Chondrocyte (in vitro differentiated cells): ENCODE data around the gene TAGLN. TPM values are rescaled to one million over a fixed set of nuclear protein-coding genes. Genes with fewer than 3 reads are reported as not detected.
A peak's percentile ranks its signal among the peaks of the same experiment; 100 is the strongest.

ENCODE experiments used
- DNase-seq: peaks from one replicate; pipeline ENCODE4 v3.0.0; 2021; ENCODE audit warnings: mixed read lengths, low spot score
- H3K27ac Mint-ChIP-seq: one replicate; pipeline ENCODE4 v1.8.0; 2021; ENCODE audit warnings: mild to moderate bottlenecking, moderate library complexity, mixed read lengths; ENCODE audit not compliant: unreplicated experiment
- H3K27me3 Mint-ChIP-seq: 2 replicates; pipeline ENCODE4 v1.8.0; 2021; ENCODE audit warnings: low read depth, mixed read lengths
- H3K36me3 Mint-ChIP-seq: 2 replicates; pipeline ENCODE4 v1.8.0; 2021; ENCODE audit warnings: low read depth, mixed read lengths
- H3K4me1 Mint-ChIP-seq: 2 replicates; pipeline ENCODE4 v1.8.0; 2021; ENCODE audit warnings: low read depth, mild to moderate bottlenecking, mixed read lengths
- H3K4me3 Mint-ChIP-seq: one replicate; pipeline ENCODE4 v1.8.0; 2021; ENCODE audit warnings: mild to moderate bottlenecking, moderate library complexity, mixed read lengths; ENCODE audit not compliant: unreplicated experiment
- H3K9me3 Mint-ChIP-seq: 2 replicates; pipeline ENCODE4 v1.8.0; 2021; ENCODE audit warnings: low read depth, mixed read lengths
- total RNA-seq: library from RNA; stranded (reverse); gene quantifications from 3 replicates; pipeline ENCODE4 v1.2.1, GENCODE V29; 2021
- TF ChIP-seq, protein P1 (sequence below): fragments of 200-600 bp; sonication (generic); IDR thresholded peaks from 2 replicates; pipeline ENCODE4 v1.5.0; 2021; ENCODE audit warnings: antibody characterized with exemption, mild to moderate bottlenecking, moderate library complexity

Gene TAGLN
- total RNA-seq, 1 donor from 2014 or later, result 4,666 TPM

DNA sequence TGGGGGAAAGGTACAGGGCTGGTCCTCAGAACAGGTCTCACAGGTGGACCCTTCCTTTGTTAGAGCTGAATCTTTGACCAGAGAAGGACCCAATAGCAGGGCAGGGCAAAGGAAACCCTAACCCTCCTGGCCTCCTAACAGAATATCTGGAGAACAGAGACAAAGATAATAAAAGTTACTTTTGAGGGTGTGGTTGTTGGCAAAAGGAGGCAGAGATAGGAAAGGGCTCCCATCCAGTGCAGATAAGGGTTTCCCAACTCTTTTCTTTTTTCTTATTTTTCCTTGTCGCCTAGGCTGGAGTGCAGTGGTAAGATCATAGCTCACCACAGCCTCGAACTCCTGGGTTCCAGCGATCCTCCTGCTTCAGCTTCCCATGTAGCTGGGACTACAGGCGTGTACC lies 20.8 kb downstream of the TAGLN start:
- no peak overlapping the region for H3K4me3 Mint-ChIP-seq
- DNase-seq, result no peak
- H3K36me3 Mint-ChIP-seq, result peaks cover 12% of the 10 kb centered on the region
- peak overlapping the region; percentile 51 for H3K27ac Mint-ChIP-seq
- H3K27me3 Mint-ChIP-seq, result no peaks in the 10 kb centered on the region
- H3K4me1 Mint-ChIP-seq, result peaks cover 62% of the 10 kb centered on the region
- TF ChIP-seq, protein P1, sequence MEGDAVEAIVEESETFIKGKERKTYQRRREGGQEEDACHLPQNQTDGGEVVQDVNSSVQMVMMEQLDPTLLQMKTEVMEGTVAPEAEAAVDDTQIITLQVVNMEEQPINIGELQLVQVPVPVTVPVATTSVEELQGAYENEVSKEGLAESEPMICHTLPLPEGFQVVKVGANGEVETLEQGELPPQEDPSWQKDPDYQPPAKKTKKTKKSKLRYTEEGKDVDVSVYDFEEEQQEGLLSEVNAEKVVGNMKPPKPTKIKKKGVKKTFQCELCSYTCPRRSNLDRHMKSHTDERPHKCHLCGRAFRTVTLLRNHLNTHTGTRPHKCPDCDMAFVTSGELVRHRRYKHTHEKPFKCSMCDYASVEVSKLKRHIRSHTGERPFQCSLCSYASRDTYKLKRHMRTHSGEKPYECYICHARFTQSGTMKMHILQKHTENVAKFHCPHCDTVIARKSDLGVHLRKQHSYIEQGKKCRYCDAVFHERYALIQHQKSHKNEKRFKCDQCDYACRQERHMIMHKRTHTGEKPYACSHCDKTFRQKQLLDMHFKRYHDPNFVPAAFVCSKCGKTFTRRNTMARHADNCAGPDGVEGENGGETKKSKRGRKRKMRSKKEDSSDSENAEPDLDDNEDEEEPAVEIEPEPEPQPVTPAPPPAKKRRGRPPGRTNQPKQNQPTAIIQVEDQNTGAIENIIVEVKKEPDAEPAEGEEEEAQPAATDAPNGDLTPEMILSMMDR, result no peak
- H3K9me3 Mint-ChIP-seq, result no peaks in the 10 kb centered on the region

DNA sequence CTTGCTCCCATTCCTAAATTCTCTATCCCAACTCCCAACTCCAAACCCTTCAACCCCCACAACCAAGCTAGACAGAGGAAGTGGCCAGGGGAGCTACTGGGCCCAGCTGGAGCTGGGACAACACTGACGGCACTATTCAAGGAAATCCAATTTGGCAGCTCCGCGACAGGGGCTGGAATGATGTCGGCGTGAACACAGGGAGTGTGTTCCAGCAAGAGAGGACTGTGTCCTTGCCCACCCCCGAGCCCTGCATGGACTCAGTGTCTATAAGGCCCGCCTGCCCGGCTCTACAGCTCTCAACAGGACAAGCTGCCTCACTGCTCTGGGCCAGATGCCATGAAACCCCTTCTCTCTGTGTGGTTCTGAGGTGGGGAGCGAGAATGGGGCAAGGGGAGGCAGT lies 21.4 kb downstream of the TAGLN start:
- Mint-ChIP-seq H3K36me3 (peaks cover 12% of the 10 kb centered on the region), H3K27me3 (no peaks in the 10 kb centered on the region), H3K9me3 (no peaks in the 10 kb centered on the region), H3K4me3 (no peak overlapping the region), H3K4me1 (peaks cover 62% of the 10 kb centered on the region), H3K27ac (peak overlapping the region; percentile 84)
- TF ChIP-seq, protein P1, result no peak
- DNase-seq, result no peak

DNA sequence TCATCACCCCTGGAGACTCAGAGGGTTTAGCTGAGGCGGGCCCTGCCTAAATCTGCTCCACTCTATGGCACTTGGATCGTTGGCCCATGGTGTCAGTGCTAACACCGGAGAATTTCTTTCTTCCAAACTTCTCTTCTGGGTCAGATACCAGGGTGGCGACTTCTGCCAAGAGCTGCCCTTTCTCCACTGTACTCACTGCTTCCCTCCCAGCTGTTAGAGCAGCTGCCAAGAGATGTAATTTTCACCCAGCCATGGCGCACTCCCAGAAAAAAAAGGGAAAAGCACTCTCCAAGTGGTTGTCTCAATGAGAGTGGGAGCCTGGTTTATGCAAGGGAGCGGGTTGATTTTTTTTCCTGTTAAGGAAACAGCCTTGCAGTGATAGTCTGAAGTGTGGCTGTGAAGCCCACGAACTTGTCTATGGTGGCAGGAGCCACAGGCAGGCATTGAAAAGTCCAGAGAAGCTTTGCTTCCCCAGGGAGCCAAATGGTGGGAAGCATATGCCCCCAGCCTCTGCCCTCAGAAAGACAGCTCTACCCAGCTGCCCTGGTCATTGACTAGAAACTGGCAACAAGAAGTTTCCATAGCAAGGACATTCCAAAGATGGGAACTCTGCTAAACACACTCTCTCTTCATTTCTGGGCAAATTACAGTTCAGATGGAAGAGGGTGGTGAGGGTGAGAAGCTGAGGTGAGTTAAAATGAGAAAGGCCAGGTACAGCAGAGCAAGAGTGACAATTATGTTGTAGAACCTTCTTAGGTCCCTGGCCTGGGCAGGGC lies 22.0 kb downstream of the TAGLN start:
- peak overlapping the region; percentile 84 for H3K27ac Mint-ChIP-seq
- peak overlapping the region; percentile 20 for H3K4me3 Mint-ChIP-seq
- H3K36me3 Mint-ChIP-seq, result peaks cover 12% of the 10 kb centered on the region
- no peak for DNase-seq
- H3K27me3 Mint-ChIP-seq, result no peaks in the 10 kb centered on the region
- no peaks in the 10 kb centered on the region for H3K9me3 Mint-ChIP-seq
- H3K4me1 Mint-ChIP-seq, result peaks cover 63% of the 10 kb centered on the region
- TF ChIP-seq, protein P1, result no peak

DNA sequence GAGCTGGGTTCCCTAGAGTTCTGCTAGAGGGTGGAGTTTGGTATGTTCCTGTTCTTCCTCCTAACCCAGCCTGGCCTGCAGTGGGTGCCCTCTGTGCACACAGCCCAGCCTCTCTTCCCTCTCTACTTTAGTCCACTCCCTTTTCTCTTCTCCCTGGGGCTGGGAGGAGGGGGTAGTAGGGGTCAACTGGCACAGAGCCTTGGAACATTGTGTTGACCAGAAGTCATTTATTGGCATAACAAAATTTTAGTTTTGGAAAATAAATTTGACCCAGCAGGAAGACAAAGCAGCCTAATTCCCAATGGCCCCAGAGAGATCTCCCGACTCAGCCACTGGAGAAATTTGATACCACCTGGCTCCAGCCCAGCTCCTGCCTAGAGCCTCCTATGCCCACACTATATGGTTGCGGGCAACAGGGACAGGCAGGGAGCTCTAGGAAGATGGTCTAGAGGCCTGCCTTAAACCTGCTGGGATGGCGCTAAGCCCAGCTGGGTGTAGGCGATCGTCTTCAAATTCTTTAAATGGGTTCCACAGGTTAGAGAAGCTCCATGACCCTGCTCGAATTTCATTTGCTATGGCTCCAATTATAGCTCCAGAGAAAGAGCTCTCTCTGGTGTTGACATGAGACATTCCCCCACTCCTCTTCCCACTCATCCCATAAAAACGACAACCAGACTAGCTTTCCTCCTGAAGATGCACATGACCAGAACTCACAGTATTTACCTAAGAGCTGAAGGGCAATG lies 22.8 kb downstream of the TAGLN start:
- Mint-ChIP-seq H3K27ac (peak overlapping the region; percentile 84), H3K27me3 (no peaks in the 10 kb centered on the region), H3K36me3 (peaks cover 13% of the 10 kb centered on the region), H3K4me1 (peaks cover 62% of the 10 kb centered on the region), H3K4me3 (no peak overlapping the region), H3K9me3 (no peaks in the 10 kb centered on the region)
- no peak for DNase-seq
- TF ChIP-seq, protein P1, result peak; percentile 57

DNA sequence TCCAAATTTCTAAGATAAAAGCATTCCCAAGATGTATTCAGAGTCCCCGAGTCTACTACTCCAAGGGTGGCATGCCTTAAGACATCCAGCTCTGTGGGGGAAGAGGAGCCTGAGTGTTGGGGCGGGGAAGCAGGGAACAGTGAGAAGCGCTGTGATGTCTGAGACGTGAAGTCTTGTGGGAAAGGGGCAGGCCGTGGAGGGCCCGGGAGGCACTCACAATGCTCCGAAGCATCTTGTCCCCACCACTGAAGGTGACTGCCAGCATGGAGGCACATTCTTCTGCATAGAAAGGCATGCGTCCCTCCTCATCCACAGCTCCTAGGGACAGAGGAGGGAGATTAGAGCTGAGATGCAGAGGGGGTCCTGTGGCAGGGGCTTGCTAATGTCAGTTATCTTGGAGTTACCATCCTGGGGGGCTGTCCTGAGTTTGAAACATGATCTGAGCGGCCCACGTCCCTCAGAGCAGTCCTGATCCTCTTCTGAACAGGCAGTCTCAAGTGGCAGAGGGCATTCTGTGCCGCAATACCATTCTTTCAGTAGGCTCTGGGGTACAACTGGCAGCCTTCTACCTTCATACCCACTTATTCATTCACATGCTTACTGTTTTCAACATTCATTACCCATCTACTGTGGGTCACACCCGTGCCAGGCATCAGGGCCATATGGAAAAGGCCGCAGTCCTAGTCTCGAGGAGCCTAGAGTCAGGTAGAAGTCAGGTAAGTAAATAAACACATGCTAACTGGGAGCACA lies 24.0 kb downstream of the TAGLN start:
- Mint-ChIP-seq H3K27me3 (no peaks in the 10 kb centered on the region), H3K36me3 (peaks cover 15% of the 10 kb centered on the region), H3K4me1 (peaks cover 50% of the 10 kb centered on the region), H3K9me3 (no peaks in the 10 kb centered on the region), H3K27ac (peak overlapping the region; percentile 84), H3K4me3 (no peak overlapping the region)
- no peak for DNase-seq
- TF ChIP-seq, protein P1, result no peak
